Tongue (tissue), 2 donors: ENCODE measurements around the gene TRIM68. TPM values are rescaled to one million over a fixed set of nuclear protein-coding genes. Genes with fewer than 3 reads are reported as not detected.
A peak's percentile ranks its signal among the peaks of the same experiment; 100 is the strongest.

Source experiments
- DNase-seq: peaks from one replicate; pipeline ENCODE4 v3.0.0-alpha.2; 2015
- total RNA-seq: library from RNA; depleted of rRNA; stranded (reverse); fragments of >200 nt; gene quantifications from one replicate; pipeline ENCODE4 v1.2.3, GENCODE V29; 2014

TRIM68 gene
- total RNA-seq, 1 donor from 2014 or later = 6.7 TPM

- no peak for DNase-seq
Measured at GRCh38 chr11:4605057-4605456, 3.0 kb downstream of the TRIM68 start.

- no peak for DNase-seq
Measured at GRCh38 chr11:4593739-4594138, 14.3 kb downstream of the TRIM68 start, which contains the start of gene OR52I1. Gene OR52I1 (plus strand): TSS chr11:4594039. CDS start chr11:4594039, 0 bp downstream.

- no peak for DNase-seq
Measured at GRCh38 chr11:4589017-4589416, 19.0 kb downstream of the TRIM68 start.

- no peak for DNase-seq
Measured at GRCh38 chr11:4581443-4581842, 26.6 kb downstream of the TRIM68 start, which contains the start of gene OR52I2. Gene OR52I2 (plus strand): TSS chr11:4581743.

- no peak for DNase-seq
Measured at GRCh38 chr11:4580124-4580523, 27.9 kb downstream of the TRIM68 start.

- no peak for DNase-seq
Measured at GRCh38 chr11:4578624-4579023, 29.4 kb downstream of the TRIM68 start.

- DNase-seq = no peak
Measured at GRCh38 chr11:4577761-4578160, 30.3 kb downstream of the TRIM68 start.

- DNase-seq = no peak
Measured at GRCh38 chr11:4576880-4577279, 31.2 kb downstream of the TRIM68 start.

- no peak for DNase-seq
Measured at GRCh38 chr11:4569075-4569474, 39.0 kb downstream of the TRIM68 start.

GRCh38 chr11:4565371-4565770 lies 42.7 kb downstream of the TRIM68 start:
- DNase-seq = no peak

- peak; percentile 10 for DNase-seq
Measured at GRCh38 chr11:4560467-4560866, 47.6 kb downstream of the TRIM68 start.

GRCh38 chr11:4559527-4560440 lies 48.2 kb downstream of the TRIM68 start:
- DNase-seq = no peak

GRCh38 chr11:4551346-4551979 lies 56.6 kb downstream of the TRIM68 start:
- DNase-seq = no peak

Other genes starting within 250 kb of the TRIM68 start
- not detected for gene OR52B4, start 239.8 kb downstream of the TRIM68 start, total RNA-seq
- 5.6 TPM for gene TRIM21, start 214.5 kb downstream of the TRIM68 start, total RNA-seq
- gene OR52K2, start 158.9 kb downstream of the TRIM68 start, total RNA-seq = not detected
- not detected for gene OR52K1, start 125.6 kb downstream of the TRIM68 start, total RNA-seq
- gene OR52M1, start 63.0 kb downstream of the TRIM68 start, total RNA-seq = not detected
- not detected for gene OR52I2, start 26.5 kb downstream of the TRIM68 start, total RNA-seq
- not detected for gene OR52I1, start 14.2 kb downstream of the TRIM68 start, total RNA-seq
- not detected for gene OR51D1, start 29.2 kb upstream of the TRIM68 start, total RNA-seq
- gene OR51E1, start 35.8 kb upstream of the TRIM68 start, total RNA-seq = 1.9 TPM
- gene OR51E2, start 89.6 kb upstream of the TRIM68 start, total RNA-seq = not detected
- not detected for gene MMP26, start 96.6 kb upstream of the TRIM68 start, total RNA-seq
- not detected for gene OR51F1, start 161.7 kb upstream of the TRIM68 start, total RNA-seq
- gene OR52R1, start 196.1 kb upstream of the TRIM68 start, total RNA-seq = not detected
- not detected for gene OR51F2, start 213.1 kb upstream of the TRIM68 start, total RNA-seq
- gene OR51S1, start 241.0 kb upstream of the TRIM68 start, total RNA-seq = not detected